CD4-positive, alpha-beta memory T cell (primary cell): ENCODE results near the gene RNU4-1. TPM values are rescaled to one million over a fixed set of nuclear protein-coding genes. Genes with fewer than 3 reads are reported as not detected.
"Not testable (repeated sequence)": the region's sequence is repeated elsewhere in the genome, so short reads cannot be mapped to it uniquely, and the experiment has no call there.

Experiments used
- CTCF ChIA-PET: fragments of 350-600 bp; sonication (Branson Sonifier 250); formaldehyde crosslinking; loops from one replicate; lab custom pipeline; 2021; ENCODE audit warnings: inconsistent platforms; ENCODE audit not compliant: partially characterized antibody; lab: Charles Lee
- POLR2A ChIA-PET: fragments of 350-600 bp; sonication (Branson Sonifier 250); formaldehyde crosslinking; loops from one replicate; lab custom pipeline; 2021; ENCODE audit not compliant: partially characterized antibody; lab: Charles Lee
- DNase-seq, 5 donors: peaks; one replicate each; pipeline versions ENCODE4 v3.0.0 to v3.0.0-alpha.2; 2020 to 2022; ENCODE audit warnings: mixed read lengths in 1 of 5
- H3K27ac ChIP-seq: one replicate; pipeline ENCODE4 v1.7.0; 2013; ENCODE audit warnings: low read depth, low read length
- H3K27me3 ChIP-seq: 2 replicates; pipeline ENCODE4 v1.7.0; 2013; ENCODE audit warnings: mild to moderate bottlenecking, low read length, moderate library complexity; ENCODE audit not compliant: insufficient read depth
- H3K36me3 ChIP-seq: 2 replicates; pipeline ENCODE4 v1.7.0; 2013; ENCODE audit warnings: mild to moderate bottlenecking, low read length, moderate library complexity; ENCODE audit not compliant: insufficient read depth
- H3K4me1 ChIP-seq: 2 replicates; pipeline ENCODE4 v1.7.0; 2013; ENCODE audit warnings: mild to moderate bottlenecking, low read length, moderate library complexity; ENCODE audit not compliant: insufficient read depth
- H3K4me3 ChIP-seq, 2 donors: one replicate each; pipeline ENCODE4 v1.7.0; 2013; ENCODE audit warnings: low read length in 2 of 2, mild to moderate bottlenecking in 1 of 2
- H3K9me3 ChIP-seq, 2 donors: one replicate each; pipeline ENCODE4 v1.7.0; 2013; ENCODE audit warnings: low read length in 2 of 2, control low read depth in 1 of 2; ENCODE audit not compliant: control insufficient read depth in 1 of 2
- H3K27ac Mint-ChIP-seq, 7 donors: one replicate each; pipeline ENCODE4 v1.8.0; 2020 to 2021; ENCODE audit warnings: mixed read lengths in 7 of 7, mild to moderate bottlenecking in 6 of 7, inconsistent platforms in 3 of 7, moderate library complexity in 3 of 7
- H3K27me3 Mint-ChIP-seq, 2 donors: one replicate each; pipeline ENCODE4 v1.8.0; 2020 to 2021; ENCODE audit warnings: mixed read lengths in 2 of 2
- H3K36me3 Mint-ChIP-seq, 2 donors: one replicate each; pipeline ENCODE4 v1.8.0; 2020 to 2021; ENCODE audit warnings: mixed read lengths in 2 of 2, inconsistent platforms in 1 of 2, mild to moderate bottlenecking in 1 of 2
- H3K4me1 Mint-ChIP-seq, 4 donors: one replicate each; pipeline ENCODE4 v1.8.0; 2020 to 2021; ENCODE audit warnings: mixed read lengths in 4 of 4, mild to moderate bottlenecking in 1 of 4
- H3K4me3 Mint-ChIP-seq, 8 donors: one replicate each; pipeline ENCODE4 v1.8.0; 2020 to 2021; ENCODE audit warnings: mixed read lengths in 8 of 8, mild to moderate bottlenecking in 7 of 8, moderate library complexity in 6 of 8, inconsistent platforms in 3 of 8
- H3K9me3 Mint-ChIP-seq, 8 donors: one replicate each; pipeline ENCODE4 v1.8.0; 2020 to 2021; ENCODE audit warnings: mixed read lengths in 8 of 8, mild to moderate bottlenecking in 5 of 8, inconsistent platforms in 3 of 8, moderate library complexity in 1 of 8
- intact Hi-C: fragments of 100-400 bp; cut with micrococcal nuclease; formaldehyde crosslinking; loops from one replicate; pipeline ENCODE4 v1.15.1; 2023
- polyA plus RNA-seq, 2 donors: library from polyadenylated mRNA; unstranded; fragments of 300-500 nt; fragmentation: Illumina TruSeq; gene quantifications; one replicate each; pipeline ENCODE4 v1.2.3, GENCODE V29; 2021
- total RNA-seq, 2 experiments: library from RNA; stranded (reverse); gene quantifications; one replicate each; pipeline ENCODE4 v1.2.3, GENCODE V29; 2021

RNU4-1 gene
- total and polyA plus RNA-seq, 4 experiments from 2014 or later: 925 to 1,200 TPM; not detected in 2

DNA sequence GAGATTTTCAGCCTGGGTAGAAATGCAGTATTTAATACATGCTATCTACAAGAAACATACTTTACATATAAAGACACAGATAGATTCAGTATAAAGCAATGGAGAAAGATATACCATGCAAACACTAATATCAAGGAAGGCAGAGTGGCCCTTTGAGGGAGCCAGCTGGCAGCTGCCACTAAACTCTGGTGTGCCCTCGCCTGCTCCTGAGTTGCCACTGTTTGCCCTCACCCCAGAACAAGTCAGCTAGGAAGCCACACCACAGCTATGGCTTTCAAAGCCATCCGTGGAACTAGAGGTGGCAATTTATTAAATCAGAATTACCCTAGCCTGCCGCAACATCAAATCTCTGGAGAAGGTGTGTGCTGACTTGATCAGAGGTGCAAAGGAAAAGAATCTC is 45.9 kb downstream of the RNU4-1 start:
- Histone ChIP-seq H3K4me1 (peaks cover 85% of the 10 kb centered on the region), H3K27ac (no peak overlapping the region), H3K36me3 (no peaks in the 10 kb centered on the region), H3K27me3 (no peaks in the 10 kb centered on the region), H3K9me3 (no peaks in the 10 kb centered on the region), H3K4me3 (no peak overlapping the region)
- intact Hi-C loops: no loop called here
- CTCF ChIA-PET: interaction anchor here (0.9 to 32.3 kb wide), 4 partner anchors 11 to 22 kb away, joined by 3 to 1075 read pairs (median 98); partner anchors contain the start of gene PXN
- H3K4me3 Mint-ChIP-seq: peak overlapping the region in 7 of 8 donors; percentile 3 to 93 (median 50)
- H3K4me1 Mint-ChIP-seq: peaks cover 59 to 85% (median 72%) of the 10 kb centered on the region in 4 donors
- POLR2A ChIA-PET: interaction anchor here (4.5 to 13.9 kb wide), 5 partner anchors 8 to 46 kb away, joined by 43 to 301 read pairs (median 133); partner anchors contain the start of genes PXN, RNU4-1, RNU4-2 and RPLP0
- peak overlapping the region in 6 of 7 donors; percentile 19 to 96 (median 80) for H3K27ac Mint-ChIP-seq
- no peak for DNase-seq
- H3K36me3 Mint-ChIP-seq: peaks cover 12 to 29% of the 10 kb centered on the region in 2 donors
- H3K27me3 Mint-ChIP-seq: no peaks in the 10 kb centered on the region
- H3K9me3 Mint-ChIP-seq: peaks cover 0 to 3% (median 0%) of the 10 kb centered on the region in 8 donors

DNA sequence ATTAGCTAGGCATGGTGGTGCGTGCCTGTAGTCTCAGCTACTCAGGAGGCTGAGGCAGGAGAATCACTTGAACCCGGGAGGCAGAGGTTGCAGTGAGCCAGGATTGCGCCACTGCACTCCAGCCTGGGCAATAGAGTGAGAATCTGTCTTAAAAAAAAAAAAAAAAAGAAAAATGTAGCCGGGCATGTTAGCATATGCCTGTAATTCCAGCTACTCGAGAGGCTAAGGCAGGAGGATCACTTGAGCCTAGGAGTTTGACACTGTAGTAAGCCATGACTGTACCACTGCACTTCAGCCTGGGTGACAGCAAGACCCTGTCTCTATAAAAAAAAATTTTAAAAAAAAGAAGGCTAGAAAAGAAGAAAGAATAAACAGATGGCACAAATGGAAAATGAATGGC is 46.3 kb downstream of the RNU4-1 start:
- H3K36me3 Mint-ChIP-seq: peaks cover 14 to 27% of the 10 kb centered on the region in 2 donors

More for the DNA sequence above, 46.3 kb downstream of the RNU4-1 start:
- peaks cover 85% of the 10 kb centered on the region for H3K4me1 ChIP-seq
- H3K4me3 ChIP-seq, H3K36me3 ChIP-seq, DNase-seq, H3K9me3 Mint-ChIP-seq, H3K9me3 ChIP-seq, intact Hi-C loops, H3K27me3 Mint-ChIP-seq, H3K27me3 ChIP-seq, H3K27ac ChIP-seq: not testable (repeated sequence)
- Mint-ChIP-seq H3K27ac (peak overlapping the region in 1 of 7 donors; percentile 81), H3K4me1 (peaks cover 57 to 85% (median 71%) of the 10 kb centered on the region in 4 donors), H3K4me3 (peak overlapping the region in 3 of 8 donors; percentile 21 to 93 (median 50))
- ChIA-PET CTCF (interaction anchor here (15.8 to 32.3 kb wide), 2 partner anchors 18 to 22 kb away, joined by 192 to 1075 read pairs; partner anchors contain the start of gene PXN), POLR2A (interaction anchor here (9.9 to 13.9 kb wide), 4 partner anchors 17 to 45 kb away, joined by 94 to 301 read pairs (median 190); partner anchors contain the start of genes PXN, RNU4-1, RNU4-2 and RPLP0)

Other genes starting within 250 kb of the RNU4-1 start
- gene RAB35, start 176.5 kb downstream of the RNU4-1 start, total RNA-seq: 10 to 100 TPM; 66.2 to 71.3 TPM
- 10 to 100 TPM; 12.4 to 24.7 TPM for gene RAB35, start 176.5 kb downstream of the RNU4-1 start, polyA plus RNA-seq
- gene GCN1, start 98.5 kb downstream of the RNU4-1 start, total RNA-seq: 100 to 1,000 TPM; 127 to 132 TPM
- 10 to 100 TPM; 13.9 to 29.6 TPM for gene GCN1, start 98.5 kb downstream of the RNU4-1 start, polyA plus RNA-seq
- 1,000 to 10,000 TPM; 1,817 to 1,965 TPM for gene RPLP0, start 92.1 kb downstream of the RNU4-1 start, total RNA-seq
- gene RPLP0, start 92.1 kb downstream of the RNU4-1 start, polyA plus RNA-seq: 1,000 to 10,000 TPM; 1,342 to 2,125 TPM
- 100 to 1,000 TPM; 108 to 126 TPM for gene PXN, start 27.5 kb downstream of the RNU4-1 start, total RNA-seq
- gene PXN, start 27.5 kb downstream of the RNU4-1 start, polyA plus RNA-seq: 100 to 1,000 TPM in 1 of 2 donors, 10 to 100 TPM in 1; 81.7 to 115 TPM
- gene RNU4-2, start 1.3 kb downstream of the RNU4-1 start, total RNA-seq: over 10,000 TPM in 1 of 2 experiments, 1,000 to 10,000 TPM in 1; 8,627 to 11,547 TPM
- gene RNU4-2, start 1.3 kb downstream of the RNU4-1 start, polyA plus RNA-seq: not detected
- gene SIRT4, start 9.1 kb upstream of the RNU4-1 start, total RNA-seq: 1 to 10 TPM; 4.9 to 5.9 TPM
- gene SIRT4, start 9.1 kb upstream of the RNU4-1 start, polyA plus RNA-seq: 1 to 10 TPM in 1 of 2 donors, under 1 TPM in 1; 0.46 to 2.2 TPM
- gene PLA2G1B, start 34.5 kb upstream of the RNU4-1 start, total RNA-seq: not detected
- under 1 TPM in 1 of 2 donors, not detected in 1; 0.99 TPM for gene PLA2G1B, start 34.5 kb upstream of the RNU4-1 start, polyA plus RNA-seq
- not detected for gene MSI1, start 75.9 kb upstream of the RNU4-1 start, total RNA-seq
- gene MSI1, start 75.9 kb upstream of the RNU4-1 start, polyA plus RNA-seq: not detected
- 100 to 1,000 TPM; 144 to 158 TPM for gene COX6A1, start 144.9 kb upstream of the RNU4-1 start, total RNA-seq
- 1,000 to 10,000 TPM in 1 of 2 donors, 100 to 1,000 TPM in 1; 828 to 1,220 TPM for gene COX6A1, start 144.9 kb upstream of the RNU4-1 start, polyA plus RNA-seq
- gene TRIAP1, start 153.1 kb upstream of the RNU4-1 start, total RNA-seq: 10 to 100 TPM; 17.3 to 22.8 TPM
- gene TRIAP1, start 153.1 kb upstream of the RNU4-1 start, polyA plus RNA-seq: 10 to 100 TPM; 46.2 to 65.0 TPM
- gene GATC, start 153.2 kb upstream of the RNU4-1 start, total RNA-seq: 10 to 100 TPM; 30.2 to 31.9 TPM
- 10 to 100 TPM in 1 of 2 donors, 1 to 10 TPM in 1; 9.3 to 21.2 TPM for gene GATC, start 153.2 kb upstream of the RNU4-1 start, polyA plus RNA-seq
- 100 to 1,000 TPM; 139 to 143 TPM for gene SRSF9, start 176.5 kb upstream of the RNU4-1 start, total RNA-seq
- 100 to 1,000 TPM; 169 to 235 TPM for gene SRSF9, start 176.5 kb upstream of the RNU4-1 start, polyA plus RNA-seq
- gene DYNLL1, start 202.9 kb upstream of the RNU4-1 start, total RNA-seq: 100 to 1,000 TPM in 1 of 2 experiments, 10 to 100 TPM in 1; 97.5 to 108 TPM
- 100 to 1,000 TPM; 348 to 351 TPM for gene DYNLL1, start 202.9 kb upstream of the RNU4-1 start, polyA plus RNA-seq
- 10 to 100 TPM; 19.7 to 21.6 TPM for gene COQ5, start 235.9 kb upstream of the RNU4-1 start, total RNA-seq
- 10 to 100 TPM; 35.2 to 55.1 TPM for gene COQ5, start 235.9 kb upstream of the RNU4-1 start, polyA plus RNA-seq
- 100 to 1,000 TPM; 244 to 249 TPM for gene RNF10, start 241.1 kb upstream of the RNU4-1 start, total RNA-seq
- 100 to 1,000 TPM; 101 to 146 TPM for gene RNF10, start 241.1 kb upstream of the RNU4-1 start, polyA plus RNA-seq